ENCODE data around the gene RAD51B.

RAD51B gene

GRCh38 chr14:68471029-68471963 lies 651.7 kb downstream of the RAD51B start:
- no peak for DNase-seq (ENCODE audit: low read depth in 4 of 4, low spot score in 1 of 4)

DNA sequence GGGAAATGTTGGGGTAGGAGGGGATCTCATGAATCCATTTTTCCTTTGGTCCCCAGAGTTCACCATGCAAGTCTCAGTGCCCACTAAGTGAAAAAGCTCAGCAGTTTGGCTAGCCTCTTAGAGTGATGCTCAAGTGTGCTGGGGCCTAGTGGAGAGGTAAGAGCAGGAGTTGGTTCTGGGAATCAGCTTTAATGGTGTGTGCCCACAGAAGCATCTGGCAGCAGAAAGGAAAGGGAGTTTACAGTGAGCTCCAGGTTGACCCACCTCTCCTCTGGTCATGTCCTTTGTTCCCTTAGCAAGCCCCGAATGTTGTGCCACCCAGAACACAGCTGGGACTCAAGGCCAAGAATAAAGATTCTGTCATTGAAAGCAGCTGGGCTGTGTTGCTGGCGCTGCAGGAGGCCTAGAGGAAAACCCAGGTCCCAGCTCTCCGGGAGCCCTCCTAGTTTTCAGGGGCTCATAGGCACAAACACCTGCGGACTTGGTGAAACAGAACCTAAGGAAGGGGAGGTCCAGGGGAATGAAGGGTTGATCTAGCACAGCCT lies 652.5 kb downstream of the RAD51B start:
- no peak for DNase-seq (ENCODE audit: low read depth in 4 of 4, low spot score in 1 of 4)

GRCh38 chr14:68473069-68473468 lies 653.5 kb downstream of the RAD51B start:
- no peak for DNase-seq (ENCODE audit: low read depth in 4 of 4, low spot score in 1 of 4)

- no peak for DNase-seq (ENCODE audit: low read depth in 4 of 4, low spot score in 1 of 4)
These were observed 654.2 kb downstream of the RAD51B start for GRCh38 chr14:68473794-68474193.

GRCh38 chr14:68474741-68475140 lies 655.2 kb downstream of the RAD51B start:
- no peak for DNase-seq (ENCODE audit: low read depth in 4 of 4, low spot score in 1 of 4)

DNA sequence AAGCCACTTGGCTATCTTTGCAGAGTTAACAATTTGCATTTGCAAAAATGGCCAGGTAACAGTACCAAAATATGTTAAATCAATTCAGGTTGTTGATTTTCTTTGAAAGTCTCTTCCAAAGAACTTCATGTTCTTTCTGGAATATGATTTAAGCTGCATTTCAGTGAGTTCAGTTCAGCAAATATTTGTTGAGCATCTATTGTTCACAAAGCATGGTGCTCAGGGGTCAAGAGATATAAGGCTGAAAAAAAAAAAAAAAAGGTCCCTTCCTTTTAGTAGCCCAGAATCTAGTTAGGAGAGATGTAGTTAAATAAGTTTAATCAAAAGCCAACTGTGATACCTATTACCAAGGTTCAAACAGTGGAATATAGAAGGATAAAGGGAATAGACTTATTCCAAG lies 656.2 kb downstream of the RAD51B start:
- no peak for DNase-seq (ENCODE audit: low read depth in 4 of 4, low spot score in 1 of 4)

DNA sequence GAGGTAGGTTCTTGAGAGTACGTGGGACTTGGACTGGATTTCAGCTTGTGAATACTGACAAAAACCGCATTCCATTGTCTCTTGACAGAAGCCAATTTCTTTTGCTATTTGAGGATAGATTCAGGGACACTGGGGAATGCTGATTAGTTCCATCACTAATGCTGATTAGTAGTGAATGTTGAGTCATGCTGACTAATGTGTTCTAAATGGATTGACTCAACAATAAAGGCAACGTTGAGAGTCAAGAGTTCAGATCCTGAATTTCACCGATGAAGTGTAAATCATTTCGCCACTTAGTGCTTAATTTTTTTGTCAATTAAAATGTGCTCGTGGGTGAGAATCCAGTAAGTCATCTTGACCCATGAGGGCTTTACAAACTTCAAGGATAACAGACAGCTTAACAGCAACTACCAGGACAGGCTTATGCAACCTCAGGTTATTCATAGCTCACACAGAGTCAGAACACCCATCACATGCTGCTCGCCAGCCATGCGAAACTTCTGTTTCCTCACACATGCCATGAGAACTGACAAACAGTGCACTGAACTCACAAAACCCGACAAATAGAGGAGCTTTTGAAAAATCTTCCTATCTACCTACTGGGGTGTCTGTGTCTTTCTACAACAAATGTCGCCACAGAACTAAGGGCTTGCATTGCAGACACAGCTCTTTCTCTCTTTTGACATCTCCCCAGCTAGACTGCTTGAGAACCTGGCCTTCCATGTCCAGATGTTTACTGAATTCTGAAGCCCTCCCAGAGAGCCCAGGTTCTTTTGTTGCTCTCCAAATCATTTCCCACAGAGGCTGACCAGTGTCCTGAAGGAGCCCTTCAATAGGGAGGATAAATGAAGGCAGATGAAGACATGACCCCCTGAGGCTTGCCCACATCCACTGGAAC lies 656.9 kb downstream of the RAD51B start:
- DNase-seq (ENCODE audit: low read depth in 4 of 4, low spot score in 1 of 4): no peak

DNA sequence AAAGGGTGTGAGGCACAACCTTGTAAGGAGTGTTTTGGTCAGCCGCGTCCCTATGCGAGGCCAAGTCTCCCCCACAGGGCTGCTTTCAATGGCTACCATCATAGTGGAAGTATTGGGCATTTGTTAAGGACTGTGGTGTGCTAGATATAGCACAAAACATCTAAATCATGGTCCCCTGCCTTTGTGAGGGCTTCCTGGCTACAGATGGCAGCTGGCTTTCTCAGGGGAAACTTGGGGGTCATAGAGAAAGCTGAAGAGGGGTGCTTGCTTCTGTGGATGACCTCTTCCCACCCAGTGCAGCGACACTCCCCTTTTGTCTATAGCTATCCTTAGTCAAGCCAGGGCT lies 657.5 kb downstream of the RAD51B start:
- no peak for DNase-seq (ENCODE audit: low read depth in 4 of 4, low spot score in 1 of 4)

- no peak for DNase-seq (ENCODE audit: low read depth in 4 of 4, low spot score in 1 of 4)
These were observed 658.0 kb downstream of the RAD51B start for GRCh38 chr14:68477461-68478085.

DNA sequence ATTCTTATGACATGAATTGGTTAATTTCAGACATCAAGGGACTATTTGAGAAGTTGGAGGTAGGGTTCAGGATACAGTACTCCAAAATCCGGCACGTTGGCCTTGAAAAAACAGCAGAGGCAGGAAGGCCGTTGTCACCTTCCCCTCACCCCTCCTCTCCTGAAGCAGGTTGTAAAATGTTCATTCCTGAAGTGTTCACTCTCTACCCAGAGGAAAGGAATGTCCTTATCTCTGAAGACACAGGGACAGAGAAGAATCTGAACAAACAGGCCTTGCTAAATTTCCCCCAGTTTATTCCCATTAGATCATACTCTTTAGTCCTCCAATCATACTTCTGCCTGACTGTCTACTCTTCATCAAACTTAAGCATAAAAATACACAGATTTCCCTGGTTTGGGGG lies 659.7 kb downstream of the RAD51B start:
- no peak for DNase-seq (ENCODE audit: low read depth in 4 of 4, low spot score in 1 of 4)

DNA sequence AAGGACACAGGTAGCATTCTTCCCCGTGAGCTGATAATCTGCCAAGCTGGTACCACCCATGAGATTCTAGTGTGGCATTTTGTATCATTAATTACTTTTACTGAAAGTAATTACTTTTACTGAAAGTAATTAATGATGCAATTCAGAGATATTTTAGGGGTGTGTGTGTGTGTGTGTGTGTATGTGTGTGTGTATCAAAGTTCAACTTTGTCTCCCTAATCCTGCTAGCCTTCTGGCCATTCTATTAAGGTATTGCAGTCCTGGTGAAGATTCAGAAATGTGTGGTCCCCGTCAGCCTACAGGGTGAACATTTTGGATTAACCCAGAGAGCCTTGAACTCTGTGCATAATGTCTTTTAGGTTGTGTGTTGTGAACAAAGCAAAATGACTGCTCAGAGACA lies 662.4 kb downstream of the RAD51B start:
- no peak for DNase-seq (ENCODE audit: low read depth in 4 of 4, low spot score in 1 of 4)

DNA sequence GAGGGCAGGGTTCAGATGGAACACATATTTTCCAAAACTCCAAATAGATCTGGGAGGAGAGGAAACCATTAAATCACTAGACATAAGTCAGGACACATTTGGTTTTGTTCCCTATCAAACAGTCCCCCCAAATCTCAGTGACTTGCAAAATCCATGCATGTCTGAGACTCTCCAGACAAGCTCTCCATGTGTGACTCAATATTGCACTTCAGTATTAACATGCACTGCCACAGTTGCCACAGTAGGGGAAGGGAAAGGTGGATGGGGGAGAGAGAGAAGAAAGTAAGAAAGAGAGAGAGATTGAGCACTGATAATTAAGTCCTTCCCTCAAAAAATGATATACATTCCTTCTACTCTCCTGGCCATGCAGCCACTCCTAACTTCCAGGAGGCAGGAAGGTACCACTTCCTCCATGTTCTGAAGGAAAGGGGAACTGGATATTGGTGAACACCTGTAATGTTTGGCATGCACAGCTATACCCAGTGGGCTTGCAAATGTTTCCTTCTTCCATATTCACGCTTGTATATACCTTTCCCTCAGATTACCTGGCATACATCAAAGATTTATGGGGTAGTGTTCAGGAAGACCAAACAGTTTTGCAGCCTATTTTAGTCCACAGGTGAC lies 663.3 kb downstream of the RAD51B start:
- DNase-seq (ENCODE audit: low read depth in 4 of 4, low spot score in 1 of 4): no peak

DNA sequence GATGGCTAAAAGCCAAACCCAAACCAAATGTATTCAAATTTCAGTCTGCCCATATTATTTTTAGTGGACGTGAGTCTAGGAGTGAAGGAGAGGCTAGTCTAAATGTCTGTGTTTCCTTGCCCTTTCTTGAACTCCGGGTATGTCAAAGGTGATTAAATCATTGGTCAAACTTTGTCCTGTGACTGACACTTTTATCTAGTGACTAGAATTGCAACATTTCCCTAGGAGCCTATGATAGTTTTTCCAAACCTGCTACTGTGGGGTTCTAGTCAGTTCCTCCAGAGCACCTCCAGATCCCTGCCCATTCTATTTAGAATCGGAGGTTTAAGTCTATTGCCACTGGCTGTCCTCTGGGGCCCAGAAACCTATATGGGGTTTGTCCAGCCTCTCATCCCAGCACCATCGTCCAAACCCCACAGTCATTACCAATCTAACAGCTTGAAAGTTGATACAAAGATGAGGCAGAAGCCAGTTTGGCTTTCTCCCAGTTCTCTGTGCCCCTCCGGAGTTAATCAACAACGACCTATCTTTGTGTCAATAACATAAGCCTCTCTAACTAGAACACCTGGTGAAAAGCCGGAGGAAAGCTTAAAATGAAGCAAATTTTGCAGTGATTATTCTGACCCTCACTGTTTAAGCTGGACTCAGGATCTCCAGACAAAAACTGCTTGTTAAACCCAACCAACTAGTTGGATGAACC lies 666.6 kb downstream of the RAD51B start:
- DNase-seq (ENCODE audit: low read depth in 4 of 4, low spot score in 1 of 4): no peak

DNA sequence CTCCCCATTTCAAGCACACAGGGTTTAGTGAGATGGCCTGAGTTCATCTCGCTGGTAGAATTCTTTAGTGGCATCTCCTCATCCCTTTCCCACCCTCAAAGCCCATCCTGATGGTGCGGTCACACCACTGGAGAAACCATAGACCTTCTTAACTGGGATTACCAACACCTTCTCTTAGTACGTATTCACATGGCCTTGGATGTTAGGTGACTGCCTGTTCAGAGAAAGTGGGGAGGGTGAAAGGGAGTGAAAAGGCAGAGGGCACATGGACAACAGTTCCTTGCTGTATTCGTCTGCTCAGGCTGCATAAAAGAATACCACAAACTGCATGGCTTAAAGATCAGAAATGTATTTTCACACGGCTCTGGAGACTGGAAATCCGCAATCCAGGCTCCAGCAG lies 667.2 kb downstream of the RAD51B start:
- no peak for DNase-seq (ENCODE audit: low read depth in 4 of 4, low spot score in 1 of 4)

- DNase-seq (ENCODE audit: low read depth in 4 of 4, low spot score in 1 of 4): no peak
These were observed 668.4 kb downstream of the RAD51B start for GRCh38 chr14:68487805-68488590.

DNA sequence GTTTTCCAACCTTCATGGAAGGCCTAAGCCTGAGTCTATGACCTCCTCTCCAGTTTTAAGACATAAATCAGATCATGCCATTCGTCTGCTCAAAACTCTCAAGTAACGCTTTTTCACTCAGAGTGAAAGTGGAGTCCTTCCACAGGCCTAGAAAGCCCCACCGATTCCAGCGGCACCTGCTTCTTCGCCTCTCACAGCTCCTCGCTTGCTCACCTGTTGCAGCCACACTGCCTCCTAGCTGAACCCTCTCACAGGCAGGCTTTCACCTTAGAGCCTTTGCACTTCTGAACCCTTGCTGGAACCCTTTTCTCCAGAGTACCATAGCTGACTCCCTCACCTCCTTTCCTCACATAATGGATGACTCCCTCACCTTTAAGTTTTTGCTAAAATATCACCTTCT lies 672.2 kb downstream of the RAD51B start:
- DNase-seq (ENCODE audit: low read depth in 4 of 4, low spot score in 1 of 4): no peak

GRCh38 chr14:68492381-68493151 lies 673.0 kb downstream of the RAD51B start:
- DNase-seq (ENCODE audit: low read depth in 4 of 4, low spot score in 1 of 4): no peak

DNA sequence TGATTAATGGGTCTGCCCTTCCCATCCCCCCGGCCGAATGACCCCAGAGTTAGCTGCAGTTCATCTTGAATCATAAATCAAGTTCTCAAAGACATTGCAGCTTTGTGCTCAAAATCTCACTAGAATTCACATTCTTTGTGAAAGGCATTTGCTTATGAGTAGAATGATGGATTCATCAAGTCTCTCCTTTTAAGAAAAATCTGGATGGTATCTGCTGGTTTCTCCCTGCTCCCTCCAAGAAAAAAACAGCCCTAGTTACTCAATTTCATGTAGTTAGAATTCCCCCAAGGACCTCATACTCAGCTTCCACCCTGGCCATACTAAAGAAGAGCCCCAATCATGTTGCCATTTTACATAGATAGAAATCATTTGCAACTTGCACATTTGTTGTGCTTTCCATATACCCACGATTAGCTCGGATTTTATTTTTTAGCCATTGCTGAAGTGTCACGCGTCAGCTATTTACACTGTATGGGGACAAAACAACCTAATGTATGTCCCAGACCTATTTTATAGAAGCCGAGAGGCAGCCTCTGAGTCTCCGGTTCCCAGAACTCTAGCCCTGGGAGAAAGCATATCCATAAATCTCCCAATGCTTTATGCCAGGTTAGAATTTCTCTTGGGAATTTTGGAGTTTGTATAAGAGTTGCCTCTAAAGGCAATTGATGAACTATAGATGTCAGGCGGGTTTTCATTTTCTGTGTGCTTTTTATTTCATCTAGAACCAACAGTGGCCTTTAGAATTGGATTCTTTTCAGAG lies 673.8 kb downstream of the RAD51B start:
- DNase-seq (ENCODE audit: low read depth in 4 of 4, low spot score in 1 of 4): no peak

All from stimulated activated CD4-positive, alpha-beta T cell treated with anti-CD3 and anti-CD28 coated beads, Interleukin-1b, Interleukin-23, amount 100 ng/mL, for 24 hours (primary cell).